Neural cell (in vitro differentiated cells): Measurements from ENCODE around the gene ADGRL3. TPM values are rescaled to one million over a fixed set of nuclear protein-coding genes. Genes with fewer than 3 reads are reported as not detected.

ENCODE experiments used
- H2AFZ ChIP-seq: fragments of 200-600, 300-800 bp; sonication (generic), shearing (Covaris generic); 2 replicates; pipeline ENCODE4 v1.6.0; 2014; ENCODE audit warnings: low read depth, mild to moderate bottlenecking, antibody characterized with exemption, low read length, moderate library complexity
- H3F3A ChIP-seq: fragments of 200-600 bp; shearing (Covaris generic); 2 replicates; pipeline ENCODE4 v1.6.1; 2016; ENCODE audit warnings: mild to moderate bottlenecking, moderate library complexity, mixed read lengths, antibody characterized with exemption, low read length; ENCODE audit not compliant: insufficient read depth, poor library complexity, severe bottlenecking
- H3K27ac ChIP-seq: fragments of 200-600, 300-800 bp; sonication (generic), shearing (Covaris generic); 2 replicates; pipeline ENCODE4 v1.5.1; 2014; ENCODE audit warnings: mild to moderate bottlenecking, low read length, moderate library complexity
- H3K27me3 ChIP-seq: fragments of 300-800, 200-600 bp; sonication (generic), shearing (Covaris generic); 2 replicates; pipeline ENCODE4 v1.6.0; 2014; ENCODE audit warnings: mild to moderate bottlenecking, low read depth, low read length, moderate library complexity; ENCODE audit not compliant: insufficient read depth
- H3K36me3 ChIP-seq: fragments of 300-800, 200-600 bp; sonication (generic), shearing (Covaris generic); 2 replicates; pipeline ENCODE4 v1.5.1; 2014; ENCODE audit warnings: mild to moderate bottlenecking, antibody characterized with exemption, low read length, moderate library complexity; ENCODE audit not compliant: insufficient read depth
- H3K4me2 ChIP-seq: fragments of 300-800, 200-600 bp; sonication (generic), shearing (Covaris generic); 2 replicates; pipeline ENCODE4 v1.6.0; 2014; ENCODE audit warnings: mild to moderate bottlenecking, low read length
- H3K4me3 ChIP-seq: fragments of 300-800, 200-600 bp; sonication (generic), shearing (Covaris generic); 2 replicates; pipeline ENCODE4 v1.5.1; 2014; ENCODE audit warnings: mild to moderate bottlenecking, low read length, moderate library complexity
- H3K79me2 ChIP-seq: fragments of 200-600 bp; shearing (Covaris generic); replicated peaks from 2 replicates; pipeline ENCODE4 v1.6.0; 2014; ENCODE audit warnings: mild to moderate bottlenecking, low read length, moderate library complexity; ENCODE audit not compliant: insufficient read depth
- H3K9ac ChIP-seq: fragments of 300-800, 200-600 bp; sonication (generic), shearing (Covaris generic); 2 replicates; pipeline ENCODE4 v1.6.1; 2016; ENCODE audit warnings: mild to moderate bottlenecking, low read length, mixed read lengths
- H3K9me2 ChIP-seq: fragments of 200-600 bp; shearing (Covaris generic); 2 replicates; pipeline ENCODE4 v1.6.1; 2016; ENCODE audit warnings: mild to moderate bottlenecking, low read length, mixed read lengths; ENCODE audit not compliant: insufficient read depth
- H3K9me3 ChIP-seq: fragments of 200-600, 300-800 bp; sonication (generic), shearing (Covaris generic); 2 replicates; pipeline ENCODE4 v1.6.1; 2016; ENCODE audit warnings: mild to moderate bottlenecking, mixed run types, low read length, moderate library complexity, mixed read lengths
- H4K20me1 ChIP-seq: fragments of 200-600 bp; shearing (Covaris generic); 2 replicates; pipeline ENCODE4 v1.6.1; 2016; ENCODE audit warnings: mild to moderate bottlenecking, mixed run types; ENCODE audit not compliant: insufficient read depth
- EP300 ChIP-seq: fragments of 450-650 bp; conservative IDR thresholded peaks from 2 replicates; pipeline ENCODE4 v1.6.1; 2014; ENCODE audit warnings: antibody characterized with exemption, mild to moderate bottlenecking, moderate library complexity; ENCODE audit not compliant: poor library complexity, severe bottlenecking
- EZH2 ChIP-seq: fragments of 200-600, 300-800 bp; shearing (Covaris generic), sonication (generic); IDR thresholded peaks from 2 replicates; pipeline ENCODE4 v1.6.1; 2014; ENCODE audit warnings: antibody characterized with exemption, low read length, borderline replicate concordance, mild to moderate bottlenecking; ENCODE audit not compliant: insufficient read depth, poor library complexity, severe bottlenecking
- MXI1 ChIP-seq: fragments of 450-650 bp; conservative IDR thresholded peaks from 2 replicates; pipeline ENCODE4 v1.6.1; 2014; ENCODE audit warnings: antibody characterized with exemption, mild to moderate bottlenecking; ENCODE audit not compliant: poor library complexity, severe bottlenecking
- POLR2AphosphoS5 ChIP-seq: IDR thresholded peaks from 2 replicates; pipeline ENCODE4 v1.6.1; 2012
- RAD21 ChIP-seq: fragments of 450-650 bp; conservative IDR thresholded peaks from 2 replicates; pipeline ENCODE4 v1.6.1; 2014; ENCODE audit warnings: antibody characterized with exemption, mild to moderate bottlenecking, moderate library complexity
- SMC3 ChIP-seq: fragments of 450-650 bp; conservative IDR thresholded peaks from 2 replicates; pipeline ENCODE4 v1.6.1; 2014; ENCODE audit warnings: antibody characterized with exemption, mild to moderate bottlenecking, moderate library complexity; ENCODE audit not compliant: poor library complexity
- TAF1 ChIP-seq: IDR thresholded peaks from 2 replicates; pipeline ENCODE4 v1.6.1; 2012; ENCODE audit warnings: low read depth
- polyA plus RNA-seq: library from polyadenylated mRNA; depleted of rRNA; stranded (reverse); fragments of >200 nt; gene quantifications from 2 replicates; pipeline ENCODE4 v1.2.3, GENCODE V29; 2014
- TF ChIP-seq, protein P1 (sequence below): IDR thresholded peaks from 2 replicates; pipeline ENCODE4 v1.6.1; 2012; ENCODE audit warnings: borderline replicate concordance
- TF ChIP-seq, protein P2 (sequence below): fragments of 450-650 bp; IDR thresholded peaks from 2 replicates; pipeline ENCODE4 v1.5.1; 2014; ENCODE audit warnings: antibody characterized with exemption, mild to moderate bottlenecking, moderate library complexity; ENCODE audit not compliant: poor library complexity, severe bottlenecking

Gene ADGRL3
- polyA plus RNA-seq, 1 donor from 2014 or later: 99.4 TPM

DNA sequence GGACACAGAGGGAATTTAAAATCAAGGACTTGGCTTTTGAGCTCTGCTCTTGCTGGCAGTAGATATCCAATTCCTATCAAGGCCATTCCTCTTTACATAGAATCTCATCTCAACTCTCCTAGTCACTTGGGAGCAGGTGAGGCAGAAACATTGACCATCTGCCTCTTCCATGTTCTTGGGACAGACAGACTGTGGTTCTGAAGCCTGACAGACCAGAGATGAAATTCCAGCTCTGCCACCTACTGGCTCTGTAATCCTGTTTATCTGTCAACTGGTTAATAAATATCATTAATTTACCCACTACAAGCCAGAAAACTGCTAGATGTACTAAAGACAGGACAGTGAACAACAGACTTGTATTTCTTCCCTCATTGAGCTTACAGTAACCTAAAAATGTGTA, 300.8 kb downstream of the ADGRL3 start:
- Histone ChIP-seq H3K36me3 (peaks cover 6% of the 10 kb centered on the region), H3K79me2 (peaks cover 3% of the 10 kb centered on the region), H4K20me1 (no peaks in the 10 kb centered on the region), H3K9ac (no peak overlapping the region), H3K27ac (no peak overlapping the region), H3F3A (no peaks in the 10 kb centered on the region), H3K27me3 (no peaks in the 10 kb centered on the region), H3K4me3 (no peak overlapping the region), H3K9me2 (no peaks in the 10 kb centered on the region), H3K9me3 (no peaks in the 10 kb centered on the region), H2AFZ (no peak overlapping the region), H3K4me2 (no peak overlapping the region)
- TF ChIP-seq SMC3 (no peak), TAF1 (no peak), MXI1 (no peak), RAD21 (no peak), POLR2AphosphoS5 (no peak), EP300 (no peak), EZH2 (no peak)
- TF ChIP-seq, protein P1, sequence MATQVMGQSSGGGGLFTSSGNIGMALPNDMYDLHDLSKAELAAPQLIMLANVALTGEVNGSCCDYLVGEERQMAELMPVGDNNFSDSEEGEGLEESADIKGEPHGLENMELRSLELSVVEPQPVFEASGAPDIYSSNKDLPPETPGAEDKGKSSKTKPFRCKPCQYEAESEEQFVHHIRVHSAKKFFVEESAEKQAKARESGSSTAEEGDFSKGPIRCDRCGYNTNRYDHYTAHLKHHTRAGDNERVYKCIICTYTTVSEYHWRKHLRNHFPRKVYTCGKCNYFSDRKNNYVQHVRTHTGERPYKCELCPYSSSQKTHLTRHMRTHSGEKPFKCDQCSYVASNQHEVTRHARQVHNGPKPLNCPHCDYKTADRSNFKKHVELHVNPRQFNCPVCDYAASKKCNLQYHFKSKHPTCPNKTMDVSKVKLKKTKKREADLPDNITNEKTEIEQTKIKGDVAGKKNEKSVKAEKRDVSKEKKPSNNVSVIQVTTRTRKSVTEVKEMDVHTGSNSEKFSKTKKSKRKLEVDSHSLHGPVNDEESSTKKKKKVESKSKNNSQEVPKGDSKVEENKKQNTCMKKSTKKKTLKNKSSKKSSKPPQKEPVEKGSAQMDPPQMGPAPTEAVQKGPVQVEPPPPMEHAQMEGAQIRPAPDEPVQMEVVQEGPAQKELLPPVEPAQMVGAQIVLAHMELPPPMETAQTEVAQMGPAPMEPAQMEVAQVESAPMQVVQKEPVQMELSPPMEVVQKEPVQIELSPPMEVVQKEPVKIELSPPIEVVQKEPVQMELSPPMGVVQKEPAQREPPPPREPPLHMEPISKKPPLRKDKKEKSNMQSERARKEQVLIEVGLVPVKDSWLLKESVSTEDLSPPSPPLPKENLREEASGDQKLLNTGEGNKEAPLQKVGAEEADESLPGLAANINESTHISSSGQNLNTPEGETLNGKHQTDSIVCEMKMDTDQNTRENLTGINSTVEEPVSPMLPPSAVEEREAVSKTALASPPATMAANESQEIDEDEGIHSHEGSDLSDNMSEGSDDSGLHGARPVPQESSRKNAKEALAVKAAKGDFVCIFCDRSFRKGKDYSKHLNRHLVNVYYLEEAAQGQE: no peak
- TF ChIP-seq, protein P2, sequence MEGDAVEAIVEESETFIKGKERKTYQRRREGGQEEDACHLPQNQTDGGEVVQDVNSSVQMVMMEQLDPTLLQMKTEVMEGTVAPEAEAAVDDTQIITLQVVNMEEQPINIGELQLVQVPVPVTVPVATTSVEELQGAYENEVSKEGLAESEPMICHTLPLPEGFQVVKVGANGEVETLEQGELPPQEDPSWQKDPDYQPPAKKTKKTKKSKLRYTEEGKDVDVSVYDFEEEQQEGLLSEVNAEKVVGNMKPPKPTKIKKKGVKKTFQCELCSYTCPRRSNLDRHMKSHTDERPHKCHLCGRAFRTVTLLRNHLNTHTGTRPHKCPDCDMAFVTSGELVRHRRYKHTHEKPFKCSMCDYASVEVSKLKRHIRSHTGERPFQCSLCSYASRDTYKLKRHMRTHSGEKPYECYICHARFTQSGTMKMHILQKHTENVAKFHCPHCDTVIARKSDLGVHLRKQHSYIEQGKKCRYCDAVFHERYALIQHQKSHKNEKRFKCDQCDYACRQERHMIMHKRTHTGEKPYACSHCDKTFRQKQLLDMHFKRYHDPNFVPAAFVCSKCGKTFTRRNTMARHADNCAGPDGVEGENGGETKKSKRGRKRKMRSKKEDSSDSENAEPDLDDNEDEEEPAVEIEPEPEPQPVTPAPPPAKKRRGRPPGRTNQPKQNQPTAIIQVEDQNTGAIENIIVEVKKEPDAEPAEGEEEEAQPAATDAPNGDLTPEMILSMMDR: no peak

DNA sequence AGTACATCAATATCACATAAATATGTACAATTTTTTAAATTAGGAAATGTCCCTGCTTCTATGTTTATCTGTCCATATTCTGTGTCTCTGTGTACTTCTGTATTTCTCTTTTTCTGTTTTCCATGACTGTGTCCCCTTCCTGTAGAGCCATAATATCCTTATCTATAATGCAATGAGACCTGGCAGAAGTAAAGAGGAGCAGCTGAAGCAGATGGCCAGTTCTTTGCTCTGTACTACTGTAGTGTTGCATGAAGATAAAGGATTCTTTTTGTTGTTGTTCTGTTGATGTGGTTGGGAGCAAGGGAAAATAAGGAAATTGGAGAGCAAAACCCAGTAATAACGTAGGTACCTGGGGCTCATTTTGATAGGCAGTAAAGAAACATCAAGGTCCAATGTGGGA, 301.7 kb downstream of the ADGRL3 start:
- H3K27me3 ChIP-seq: no peaks in the 10 kb centered on the region
- no peak overlapping the region for H3K4me2 ChIP-seq
- TF ChIP-seq EP300: no peak
- no peak for TF ChIP-seq RAD21
- TF ChIP-seq POLR2AphosphoS5: no peak
- TF ChIP-seq, protein P1: no peak
- no peak for TF ChIP-seq TAF1
- TF ChIP-seq SMC3: no peak
- no peak for TF ChIP-seq MXI1
- TF ChIP-seq EZH2: no peak
- TF ChIP-seq, protein P2: no peak
- H2AFZ ChIP-seq: no peak overlapping the region
- H3F3A ChIP-seq: no peaks in the 10 kb centered on the region
- no peak overlapping the region for H3K4me3 ChIP-seq
- H4K20me1 ChIP-seq: no peaks in the 10 kb centered on the region
- no peaks in the 10 kb centered on the region for H3K9me3 ChIP-seq
- H3K36me3 ChIP-seq: peaks cover 6% of the 10 kb centered on the region
- no peak overlapping the region for H3K9ac ChIP-seq
- peaks cover 4% of the 10 kb centered on the region for H3K79me2 ChIP-seq
- no peaks in the 10 kb centered on the region for H3K9me2 ChIP-seq
- no peak overlapping the region for H3K27ac ChIP-seq
